ENCODE measurements around the gene FHIT.
A peak's percentile ranks its signal among the peaks of the same experiment; 100 is the strongest.

Gene FHIT

GRCh38 chr3:60956729-60957128, 294.5 kb downstream of the FHIT start:
- no peak for DNase-seq (ENCODE audit: low read depth)
- no peak overlapping the region for H3K4me3 ChIP-seq (ENCODE audit: low read depth, low read length)

GRCh38 chr3:60955034-60955433, 296.2 kb downstream of the FHIT start:
- no peak for TF ChIP-seq CTCF (conservative IDR thresholded peaks at IDR 0.05; ENCODE audit: low read depth, low read length)
- no peak overlapping the region for H3K4me3 ChIP-seq (ENCODE audit: low read depth, low read length)
- DNase-seq (ENCODE audit: low read depth), result no peak

More at GRCh38 chr3:60956729-60957128, 294.5 kb downstream of the FHIT start:
- no peak for TF ChIP-seq CTCF (conservative IDR thresholded peaks at IDR 0.05; ENCODE audit: low read depth, low read length)

- DNase-seq (ENCODE audit: low read depth), result no peak
- no peak for TF ChIP-seq CTCF (conservative IDR thresholded peaks at IDR 0.05; ENCODE audit: low read depth, low read length)
- no peak overlapping the region for H3K4me3 ChIP-seq (ENCODE audit: low read depth, low read length)
Measured at GRCh38 chr3:60954048-60954447, 297.2 kb downstream of the FHIT start.

GRCh38 chr3:60953351-60953750, 297.9 kb downstream of the FHIT start:
- H3K4me3 ChIP-seq (ENCODE audit: low read depth, low read length), result no peak overlapping the region
- DNase-seq (ENCODE audit: low read depth), result no peak
- TF ChIP-seq CTCF (conservative IDR thresholded peaks at IDR 0.05; ENCODE audit: low read depth, low read length), result no peak

- H3K4me3 ChIP-seq (ENCODE audit: low read depth, low read length), result no peak overlapping the region
- TF ChIP-seq CTCF (conservative IDR thresholded peaks at IDR 0.05; ENCODE audit: low read depth, low read length), result no peak
- no peak for DNase-seq (ENCODE audit: low read depth)
Measured at GRCh38 chr3:60952055-60952454, 299.2 kb downstream of the FHIT start.

- DNase-seq (ENCODE audit: low read depth), result no peak
- H3K4me3 ChIP-seq (ENCODE audit: low read depth, low read length), result no peak overlapping the region
- TF ChIP-seq CTCF (conservative IDR thresholded peaks at IDR 0.05; ENCODE audit: low read depth, low read length), result no peak
Measured at GRCh38 chr3:60949146-60949545, 302.1 kb downstream of the FHIT start.

- DNase-seq (ENCODE audit: low read depth), result peak; percentile 55
- peak; percentile 52 for TF ChIP-seq CTCF (conservative IDR thresholded peaks at IDR 0.05; ENCODE audit: low read depth, low read length)
- no peak overlapping the region for H3K4me3 ChIP-seq (ENCODE audit: low read depth, low read length)
Measured at GRCh38 chr3:60948488-60948887, 302.8 kb downstream of the FHIT start.
